HCT116 (cell line): Measurements from ENCODE around the gene PRL. TPM values are rescaled to one million over a fixed set of nuclear protein-coding genes. Genes with fewer than 3 reads are reported as not detected.

Experiments used
- ATAC-seq: fragments of 200-7000 bp; cut with Tn5 transposase; 2 replicates; pipeline ENCODE4 v1.9.1; 2020; ENCODE audit warnings: mild to moderate bottlenecking, moderate library complexity
- BruUV-seq: library from RNA; stranded (reverse); fragments of 400-500 nt; replicated peaks from 2 replicates; lab custom pipeline; 2021; lab: Mats Ljungman, UMichigan
- CTCF ChIA-PET: fragments of 300-600 bp; sonication (Branson Sonifier 250); formaldehyde crosslinking; loops from one replicate; lab custom pipeline; 2021; ENCODE audit warnings: antibody characterized with exemption; lab: Charles Lee
- POLR2A ChIA-PET: fragments of 300-600, 350-600 bp; sonication (Branson Sonifier 250); formaldehyde crosslinking; loops from one replicate; lab custom pipeline; 2021; ENCODE audit warnings: antibody characterized with exemption; lab: Charles Lee
- RAD21 ChIA-PET, 2 experiments: fragments of 300-600 bp; sonication (Branson Sonifier 250); formaldehyde crosslinking; loops; one replicate each; lab custom pipeline; 2023; ENCODE audit warnings: low total read pairs in 2 of 2; ENCODE audit not compliant: uncharacterized antibody in 2 of 2, unreplicated experiment in 2 of 2, low non-redundant PET in 1 of 2; lab: Charles Lee
- DNase-seq: peaks from one replicate; pipeline ENCODE4 v3.0.0-alpha.2; 2010; ENCODE audit warnings: low read depth, low spot score
- H2AFZ ChIP-seq: fragments of 200-600 bp; shearing (Covaris generic), sonication (generic); 2 replicates; pipeline ENCODE4 v1.6.1; 2017; ENCODE audit warnings: low read depth, mixed run types, mixed read lengths, antibody characterized with exemption, low read length; ENCODE audit not compliant: poor library complexity, severe bottlenecking
- H3K27ac ChIP-seq: 2 replicates; pipeline ENCODE4 v1.5.1; 2012; ENCODE audit warnings: low read depth, low read length
- H3K27me3 ChIP-seq: fragments of 200-600 bp; sonication (generic); 2 replicates; pipeline ENCODE4 v1.6.1; 2016; ENCODE audit warnings: mixed run types, low read length, mixed read lengths; ENCODE audit not compliant: insufficient read depth
- H3K36me3 ChIP-seq, 2 experiments: fragments of 200-500 bp in 1 of 2; fragments of 200-600 bp in 1 of 2; sonication (Bioruptor generic) in 1 of 2; sonication (generic) in 1 of 2; 2 replicates each; pipeline versions ENCODE4 v1.5.1 to v1.6.1; 2014 to 2016; ENCODE audit warnings: low read length in 2 of 2, inconsistent platforms in 1 of 2, mixed read lengths in 1 of 2, mixed run types in 1 of 2; ENCODE audit not compliant: insufficient read depth in 2 of 2, control insufficient read depth in 1 of 2
- H3K4me1 ChIP-seq, 2 experiments: fragments of 200-600 bp in 1 of 2; sonication (generic) in 1 of 2; 2 replicates each; pipeline versions ENCODE4 v1.5.1 to v1.6.1; 2012 to 2017; ENCODE audit warnings: low read length in 2 of 2, inconsistent platforms in 1 of 2, mild to moderate bottlenecking in 1 of 2, mixed read lengths in 1 of 2, mixed run types in 1 of 2, moderate library complexity in 1 of 2; ENCODE audit not compliant: insufficient read depth in 2 of 2, control insufficient read depth in 1 of 2
- H3K4me2 ChIP-seq: fragments of 200-600 bp; sonication (generic); 2 replicates; pipeline ENCODE4 v1.6.1; 2017; ENCODE audit warnings: mixed run types, low read length, mixed read lengths
- H3K4me3 ChIP-seq, 2 experiments: fragments of 200-600 bp in 1 of 2; sonication (generic) in 1 of 2; replicated peaks in 1 of 2; 2 replicates each; pipeline ENCODE4 v1.5.1; 2011 to 2016; ENCODE audit warnings: low read length in 2 of 2, control low read depth in 1 of 2, low read depth in 1 of 2, mild to moderate bottlenecking in 1 of 2, mixed read lengths in 1 of 2, mixed run types in 1 of 2
- H3K79me2 ChIP-seq: fragments of 200-600 bp; sonication (generic); 2 replicates; pipeline ENCODE4 v1.6.1; 2017; ENCODE audit warnings: mild to moderate bottlenecking, mixed run types, low read length, moderate library complexity, mixed read lengths; ENCODE audit not compliant: insufficient read depth
- H3K9ac ChIP-seq: fragments of 200-600 bp; sonication (generic); 2 replicates; pipeline ENCODE4 v1.6.1; 2016; ENCODE audit warnings: low read length, mixed read lengths
- H3K9me2 ChIP-seq: fragments of 200-600 bp; sonication (generic), shearing (Covaris generic); 2 replicates; pipeline ENCODE4 v1.6.1; 2017; ENCODE audit warnings: mixed run types, mild to moderate bottlenecking, moderate library complexity; ENCODE audit not compliant: insufficient read depth
- H3K9me3 ChIP-seq, 2 experiments: fragments of 200-500 bp in 1 of 2; fragments of 200-600 bp in 1 of 2; sonication (Bioruptor generic) in 1 of 2; sonication (generic) in 1 of 2; 2 replicates each; pipeline ENCODE4 v1.6.1; 2014 to 2017; ENCODE audit warnings: low read length in 2 of 2, mixed read lengths in 2 of 2, inconsistent platforms in 1 of 2, low read depth in 1 of 2, mild to moderate bottlenecking in 1 of 2, mixed run types in 1 of 2, moderate library complexity in 1 of 2; ENCODE audit not compliant: control insufficient read depth in 1 of 2, insufficient read depth in 1 of 2
- H4K20me1 ChIP-seq: fragments of 200-600 bp; sonication (generic), shearing (Covaris generic); 2 replicates; pipeline ENCODE4 v1.6.1; 2017; ENCODE audit warnings: mixed run types, mild to moderate bottlenecking, moderate library complexity; ENCODE audit not compliant: insufficient read depth
- ATF3 ChIP-seq: IDR thresholded peaks from 2 replicates; pipeline ENCODE4 v1.6.1; 2012
- CEBPB ChIP-seq: IDR thresholded peaks from 2 replicates; pipeline ENCODE4 v1.6.1; 2012; ENCODE audit warnings: low read depth
- CTCF ChIP-seq, 3 experiments: fragments of 200-600 bp in 1 of 3; sonication (generic) in 1 of 3; IDR thresholded peaks in 2 of 3; conservative IDR thresholded peaks in 1 of 3; 2 replicates each; pipeline ENCODE4 v1.5.1; 2012 to 2017; ENCODE audit warnings: low read depth in 2 of 3, low read length in 2 of 3, antibody characterized with exemption in 1 of 3, borderline replicate concordance in 1 of 3, control low read depth in 1 of 3, mild to moderate bottlenecking in 1 of 3, mixed read lengths in 1 of 3, mixed run types in 1 of 3, moderate library complexity in 1 of 3; ENCODE audit not compliant: insufficient read depth in 1 of 3
- EGR1 ChIP-seq: IDR thresholded peaks from 2 replicates; pipeline ENCODE4 v1.6.1; 2012; ENCODE audit warnings: low read depth
- ELF1 ChIP-seq: IDR thresholded peaks from 2 replicates; pipeline ENCODE4 v1.6.1; 2012; ENCODE audit warnings: low read depth, borderline replicate concordance
- EZH2 ChIP-seq: fragments of 200-600 bp; sonication (generic); IDR thresholded peaks from 2 replicates; pipeline ENCODE4 v1.6.1; 2017; ENCODE audit warnings: antibody characterized with exemption, mixed run types
- FOSL1 ChIP-seq: IDR thresholded peaks from 2 replicates; pipeline ENCODE4 v1.6.1; 2012; ENCODE audit warnings: low read depth
- MAX ChIP-seq: IDR thresholded peaks from 2 replicates; pipeline ENCODE4 v1.6.1; 2012
- POLR2A ChIP-seq: IDR thresholded peaks from 2 replicates; pipeline ENCODE4 v1.7.0; 2011; ENCODE audit warnings: borderline replicate concordance; ENCODE audit not compliant: insufficient read depth, insufficient read length; ENCODE audit errors: extremely low read depth
- RAD21 ChIP-seq: IDR thresholded peaks from 2 replicates; pipeline ENCODE4 v1.6.1; 2012; ENCODE audit warnings: low read depth, mild to moderate bottlenecking
- TCF7L2 ChIP-seq: IDR thresholded peaks from 2 replicates; pipeline ENCODE4 v1.7.0; 2011; ENCODE audit warnings: borderline replicate concordance, inconsistent platforms; ENCODE audit not compliant: insufficient read depth, insufficient read length; ENCODE audit errors: extremely low read depth
- YY1 ChIP-seq: IDR thresholded peaks from 2 replicates; pipeline ENCODE4 v1.6.1; 2011; ENCODE audit warnings: low read length, low read depth, moderate library complexity, mild to moderate bottlenecking; ENCODE audit not compliant: insufficient replicate concordance; ENCODE audit errors: extremely low read depth
- ZBTB33 ChIP-seq: IDR thresholded peaks from 2 replicates; pipeline ENCODE4 v1.6.1; 2011; ENCODE audit warnings: mild to moderate bottlenecking, low read length, moderate library complexity; ENCODE audit not compliant: insufficient replicate concordance; ENCODE audit errors: extremely low read depth
- ZFX ChIP-seq: fragments of 450-650 bp; IDR thresholded peaks from 2 replicates; pipeline ENCODE4 v1.6.1; 2017
- intact Hi-C: fragments of 100-400 bp; cut with micrococcal nuclease; formaldehyde crosslinking; loops from 2 replicates; pipeline ENCODE4 v1.10.0; 2022
- total RNA-seq: library from RNA; stranded (reverse); gene quantifications from one replicate; pipeline ENCODE4 v1.2.1, GENCODE V29; 2021; ENCODE audit not compliant: unreplicated experiment

Gene PRL
- total RNA-seq, 1 experiment from 2014 or later: not detected

- ChIA-PET CTCF (no interaction called here), POLR2A (no interaction called here), RAD21 (no interaction called here)
- no peaks in the 10 kb centered on the region for H3K4me1 ChIP-seq
- no peaks in the 10 kb centered on the region for H3K9me3 ChIP-seq
- no peak overlapping the region for H2AFZ ChIP-seq
- intact Hi-C loops: no loop called here
- H3K36me3 ChIP-seq: no peaks in the 10 kb centered on the region
- H3K9ac ChIP-seq: no peak overlapping the region
- DNase-seq: no peak
- H3K27ac ChIP-seq: no peak overlapping the region
- no peaks in the 10 kb centered on the region for H3K9me2 ChIP-seq
- no peak for ATAC-seq
- no peak overlapping the region for H3K4me3 ChIP-seq
- no peak for TF ChIP-seq CTCF (IDR thresholded peaks at IDR 0.05 in 2 of 3, conservative IDR thresholded peaks at IDR 0.05 in 1 of 3; ENCODE audit: borderline replicate concordance in 1 of 3, insufficient read depth in 1 of 3, low read depth in 2 of 3, low read length in 2 of 3)
- TF ChIP-seq YY1: no peak
- TF ChIP-seq FOSL1: no peak
- TF ChIP-seq EGR1: no peak
- TF ChIP-seq RAD21: no peak
- no peak for TF ChIP-seq ATF3
- TF ChIP-seq TCF7L2: no peak
- TF ChIP-seq ELF1: no peak
- TF ChIP-seq EZH2: no peak
- TF ChIP-seq MAX: no peak
- no peak for TF ChIP-seq ZBTB33
- no peak for TF ChIP-seq ZFX
- no peak for TF ChIP-seq CEBPB
- no peak for TF ChIP-seq POLR2A
- no TSS peak for BruUV-seq
- no peak overlapping the region for H3K4me2 ChIP-seq
- H4K20me1 ChIP-seq: no peaks in the 10 kb centered on the region
- no peaks in the 10 kb centered on the region for H3K27me3 ChIP-seq
- H3K79me2 ChIP-seq: no peaks in the 10 kb centered on the region
Observed at GRCh38 chr6:22332216-22332615, 35.4 kb upstream of the PRL start.
